H1 (cell line): ENCODE results near the gene RARA. TPM values are rescaled to one million over a fixed set of nuclear protein-coding genes. Genes with fewer than 3 reads are reported as not detected.

Experiments
- CTCF ChIA-PET: fragments of 300-600 bp; sonication (Branson Sonifier 250); formaldehyde crosslinking; loops from one replicate; lab custom pipeline; 2021; ENCODE audit not compliant: partially characterized antibody; lab: Charles Lee
- POLR2A ChIA-PET: fragments of 300-600 bp; sonication (Branson Sonifier 250); formaldehyde crosslinking; loops from one replicate; lab custom pipeline; 2021; ENCODE audit warnings: inconsistent platforms; ENCODE audit not compliant: partially characterized antibody; lab: Charles Lee
- DNase-seq, 2 experiments: peaks; one replicate each; pipeline versions ENCODE4 v3.0.0 to v3.0.0-alpha.2; 2010 to 2022; ENCODE audit warnings: low spot score in 2 of 2, low read depth in 1 of 2, mixed read lengths in 1 of 2
- FAIRE-seq: peaks from 2 replicates; lab custom pipeline; 2011; peaks lifted over from hg19 to GRCh38; lab: Jason Lieb, UNC
- H2AFZ ChIP-seq: 2 replicates; pipeline ENCODE4 v1.8.1; 2012; ENCODE audit warnings: low read length, inconsistent platforms
- H2AK5ac ChIP-seq: 2 replicates; pipeline ENCODE4 v1.6.1; 2013; ENCODE audit warnings: low read depth, low read length
- H2BK120ac ChIP-seq: replicated peaks from 2 replicates; pipeline ENCODE3; 2013; ENCODE audit warnings: low read depth, low read length, inconsistent platforms
- H2BK12ac ChIP-seq: 2 replicates; pipeline ENCODE4 v1.6.1; 2013; ENCODE audit warnings: low read depth, low read length
- H2BK15ac ChIP-seq: 2 replicates; pipeline ENCODE4 v1.6.1; 2013; ENCODE audit warnings: low read length
- H2BK20ac ChIP-seq: 2 replicates; pipeline ENCODE4 v1.6.1; 2013; ENCODE audit warnings: low read length
- H2BK5ac ChIP-seq: 2 replicates; pipeline ENCODE4 v1.6.1; 2013; ENCODE audit warnings: low read depth, low read length
- H3K14ac ChIP-seq: 2 replicates; pipeline ENCODE4 v1.6.1; 2013; ENCODE audit warnings: inconsistent platforms; ENCODE audit not compliant: insufficient read length
- H3K18ac ChIP-seq: 2 replicates; pipeline ENCODE4 v1.6.1; 2013; ENCODE audit warnings: low read length; ENCODE audit errors: extremely low read depth
- H3K23ac ChIP-seq: 2 replicates; pipeline ENCODE4 v1.6.1; 2013; ENCODE audit warnings: inconsistent platforms; ENCODE audit not compliant: insufficient read length
- H3K23me2 ChIP-seq: 2 replicates; pipeline ENCODE4 v1.6.1; 2013; ENCODE audit warnings: low read depth, low read length
- H3K27ac ChIP-seq: 2 replicates; pipeline ENCODE4 v1.6.1; 2011; ENCODE audit warnings: low read depth, low read length, inconsistent platforms
- H3K27me3 ChIP-seq, 4 experiments: replicated peaks in 1 of 4; 1 replicate in 1 of 4; 2 replicates in 3 of 4; pipeline versions ENCODE4 v1.6.1 to v1.8.1; 2011 to 2013; ENCODE audit warnings: low read length in 3 of 4, mild to moderate bottlenecking in 3 of 4, inconsistent platforms in 2 of 4, mixed read lengths in 2 of 4, moderate library complexity in 1 of 4; ENCODE audit not compliant: control insufficient read depth in 3 of 4, insufficient read depth in 3 of 4; ENCODE audit errors: extremely low read depth in 1 of 4
- H3K36me3 ChIP-seq, 4 experiments: 2 replicates each; pipeline versions ENCODE4 v1.6.1 to v1.8.1; 2011 to 2013; ENCODE audit warnings: mild to moderate bottlenecking in 4 of 4, low read length in 3 of 4, moderate library complexity in 2 of 4, control low read depth in 1 of 4, inconsistent platforms in 1 of 4; ENCODE audit not compliant: insufficient read depth in 4 of 4, control insufficient read depth in 2 of 4
- H3K4ac ChIP-seq: replicated peaks from 2 replicates; pipeline ENCODE3; 2013; ENCODE audit warnings: low read length, low read depth, mixed read lengths, inconsistent platforms; ENCODE audit not compliant: insufficient read length
- H3K4me1 ChIP-seq, 4 experiments: replicated peaks in 1 of 4; 1 replicate in 1 of 4; 2 replicates in 3 of 4; pipeline versions ENCODE4 v1.6.1 to v1.8.1; 2011 to 2013; ENCODE audit warnings: low read length in 3 of 4, inconsistent platforms in 2 of 4, mixed read lengths in 1 of 4; ENCODE audit not compliant: insufficient read depth in 4 of 4, control insufficient read depth in 3 of 4
- H3K4me2 ChIP-seq, 2 experiments: 2 replicates each; pipeline versions ENCODE4 v1.6.1 to v1.8.1; 2011 to 2013; ENCODE audit warnings: low read depth in 2 of 2, low read length in 2 of 2, control low read depth in 1 of 2, inconsistent platforms in 1 of 2, mild to moderate bottlenecking in 1 of 2; ENCODE audit not compliant: insufficient read depth in 1 of 2
- H3K4me3 ChIP-seq, 4 experiments: fragments of 200-600, 300-600 bp in 1 of 4; sonication (generic), shearing (Covaris generic), sonication (Bioruptor Twin) in 1 of 4; 2 replicates each; pipeline versions ENCODE4 v1.5.1 to v1.8.1; 2011 to 2016; ENCODE audit warnings: low read length in 4 of 4, low read depth in 3 of 4, control low read depth in 2 of 4, inconsistent platforms in 2 of 4, mild to moderate bottlenecking in 2 of 4, mixed read lengths in 1 of 4, moderate library complexity in 1 of 4; ENCODE audit not compliant: insufficient read depth in 2 of 4; ENCODE audit errors: extremely low read depth in 1 of 4
- H3K56ac ChIP-seq: replicated peaks from 2 replicates; pipeline ENCODE3; 2013; ENCODE audit warnings: low read depth, mild to moderate bottlenecking, mixed read lengths, low read length, inconsistent platforms; ENCODE audit not compliant: insufficient read length
- H3K79me1 ChIP-seq: 2 replicates; pipeline ENCODE4 v1.6.1; 2013; ENCODE audit warnings: low read depth, low read length, control low read depth
- H3K79me2 ChIP-seq, 2 experiments: 2 replicates each; pipeline versions ENCODE4 v1.6.1 to v1.8.1; 2012 to 2013; ENCODE audit warnings: low read length in 2 of 2, mild to moderate bottlenecking in 2 of 2, inconsistent platforms in 1 of 2; ENCODE audit not compliant: insufficient read depth in 2 of 2, control insufficient read depth in 1 of 2
- H3K9ac ChIP-seq, 4 experiments: replicated peaks in 1 of 4; 1 replicate in 1 of 4; 2 replicates in 3 of 4; pipeline versions ENCODE4 v1.6.1 to v1.8.1; 2011 to 2013; ENCODE audit warnings: low read depth in 3 of 4, low read length in 3 of 4, control low read depth in 2 of 4, mild to moderate bottlenecking in 2 of 4, moderate library complexity in 2 of 4, inconsistent platforms in 1 of 4; ENCODE audit errors: extremely low read depth in 1 of 4
- H3K9me3 ChIP-seq, 2 experiments: 2 replicates each; pipeline versions ENCODE4 v1.6.1 to v1.8.1; 2012 to 2013; ENCODE audit warnings: mild to moderate bottlenecking in 2 of 2, moderate library complexity in 2 of 2, control low read depth in 1 of 2, inconsistent platforms in 1 of 2, low read depth in 1 of 2, low read length in 1 of 2, mixed read lengths in 1 of 2; ENCODE audit not compliant: insufficient read depth in 2 of 2
- H4K20me1 ChIP-seq, 2 experiments: replicated peaks in 1 of 2; 2 replicates each; pipeline versions ENCODE3 to v1.8.1; 2011 to 2013; ENCODE audit warnings: inconsistent platforms in 2 of 2, low read length in 2 of 2, mild to moderate bottlenecking in 1 of 2; ENCODE audit not compliant: insufficient read depth in 2 of 2, control insufficient read depth in 1 of 2
- H4K5ac ChIP-seq: 2 replicates; pipeline ENCODE4 v1.6.1; 2013; ENCODE audit warnings: low read length, low read depth, mixed read lengths, inconsistent platforms; ENCODE audit not compliant: insufficient read length
- H4K8ac ChIP-seq: 2 replicates; pipeline ENCODE4 v1.8.0; 2013; ENCODE audit warnings: mild to moderate bottlenecking, moderate library complexity, low read length, inconsistent platforms; ENCODE audit not compliant: insufficient read depth; ENCODE audit errors: extremely low read depth
- H4K91ac ChIP-seq: replicated peaks from 2 replicates; pipeline ENCODE3; 2013; ENCODE audit warnings: low read length, mixed read lengths, inconsistent platforms; ENCODE audit not compliant: insufficient read length
- ASH2L ChIP-seq: fragments of 200-600, 300-600 bp; sonication (generic); IDR thresholded peaks from one replicate; pipeline ENCODE4 v1.7.1; 2017; ENCODE audit warnings: low read length
- BACH1 ChIP-seq: IDR thresholded peaks from 2 replicates; pipeline ENCODE4 v1.6.1; 2012; ENCODE audit warnings: low read length, improper control_type of control experiment
- BCL11A ChIP-seq, 2 experiments: IDR thresholded peaks; one replicate each; pipeline ENCODE4 v1.6.1; 2011; ENCODE audit warnings: low read depth in 2 of 2, low read length in 2 of 2, mild to moderate bottlenecking in 2 of 2
- CBX5 ChIP-seq: fragments of 300-800, 300-1000 bp; sonication (generic); IDR thresholded peaks from 2 replicates; pipeline ENCODE4 v1.7.1; 2016; ENCODE audit warnings: antibody characterized with exemption, low read length, low read depth
- KDM1A ChIP-seq: fragments of 200-600, 300-600 bp; sonication (generic); IDR thresholded peaks from 2 replicates; pipeline ENCODE4 v1.7.1; 2016; ENCODE audit warnings: mild to moderate bottlenecking, low read length, borderline replicate concordance
- MAFK ChIP-seq: IDR thresholded peaks from 2 replicates; pipeline ENCODE4 v1.6.1; 2012; ENCODE audit warnings: low read depth, mild to moderate bottlenecking, improper control_type of control experiment, low read length
- NRF1 ChIP-seq: IDR thresholded peaks from 2 replicates; pipeline ENCODE4 v1.6.1; 2011; ENCODE audit warnings: mild to moderate bottlenecking, low read depth, low read length, improper control_type of control experiment
- PHF8 ChIP-seq: fragments of 200-600 bp; sonication (generic); conservative IDR thresholded peaks from 2 replicates; pipeline ENCODE4 v1.7.1; 2012; ENCODE audit warnings: low read depth, mild to moderate bottlenecking, inconsistent platforms, low read length, moderate library complexity
- RFX5 ChIP-seq: IDR thresholded peaks from 2 replicates; pipeline ENCODE4 v1.6.1; 2011; ENCODE audit warnings: low read depth, low read length, improper control_type of control experiment, borderline replicate concordance
- RNF2 ChIP-seq: fragments of 200-900, 300-1000 bp; sonication (generic); IDR thresholded peaks from 2 replicates; pipeline ENCODE4 v1.7.1; 2016; ENCODE audit warnings: borderline replicate concordance, low read depth, mild to moderate bottlenecking, antibody characterized with exemption, low read length; ENCODE audit not compliant: poor library complexity, severe bottlenecking; ENCODE audit errors: missing control alignments
- SIN3A ChIP-seq, 2 experiments: IDR thresholded peaks in 1 of 2; conservative IDR thresholded peaks in 1 of 2; 2 replicates each; pipeline ENCODE4 v1.6.1; 2011 to 2012; ENCODE audit warnings: low read length in 2 of 2, improper control_type of control experiment in 1 of 2, low read depth in 1 of 2, mild to moderate bottlenecking in 1 of 2
- SIX5 ChIP-seq: IDR thresholded peaks from 2 replicates; pipeline ENCODE4 v1.6.1; 2011; ENCODE audit warnings: mild to moderate bottlenecking, low read depth, low read length
- SRF ChIP-seq: IDR thresholded peaks from 2 replicates; pipeline ENCODE4 v1.6.1; 2011; ENCODE audit warnings: mild to moderate bottlenecking, low read depth, low read length, moderate library complexity
- WGBS, 2 experiments: shearing (Covaris generic) in 1 of 2; methylation state at CpG; one replicate each; pipeline versions ENCODE4 v1.1.6 to v1.1.7; 2013 to 2015; ENCODE audit warnings: low lambda C conversion rate in 2 of 2, mixed read lengths in 2 of 2, inconsistent platforms in 1 of 2, low coverage in 1 of 2, missing lambda C conversion rate in 1 of 2; ENCODE audit not compliant: insufficient replicate concordance in 2 of 2, insufficient coverage in 1 of 2, insufficient read length in 1 of 2; ENCODE audit errors: extremely low coverage in 1 of 2, missing lambda C conversion rate in 1 of 2; 5-methylcytosine and 5-hydroxymethylcytosine counted together
- polyA plus RNA-seq, 7 experiments: library from polyadenylated mRNA; depleted of rRNA in 3 of 7; stranded (reverse) in 5 of 7; unstranded in 2 of 7; fragments of >200 nt in 5 of 7; fragments of 200-250 nt in 2 of 7; gene quantifications; 1 replicate in 5 of 7; 2 replicates in 1 of 7; 4 replicates in 1 of 7; pipeline versions ENCODE4 v1.2.1 to v1.2.3, GENCODE V29; 2011 to 2013; ENCODE audit warnings: missing spikeins in 2 of 7, mixed read lengths in 2 of 7
- total RNA-seq: library from RNA; stranded (reverse); fragmentation: NEBNext Ultra II Directional; extraction: Animal tissue kit (Norgen Biotek cat#: 25700); gene quantifications from 2 replicates; pipeline ENCODE4 v1.2.1, GENCODE V29; 2021
- TF ChIP-seq, protein P1 (sequence below): IDR thresholded peaks from 2 replicates; pipeline ENCODE4 v1.6.1; 2012; ENCODE audit warnings: inconsistent platforms

Gene RARA
- total and polyA plus RNA-seq, 2 of the 8 experiments (the other 6 are each of a cell fraction or from before 2014, with no cell fraction given), result 4.4 to 16.5 TPM

DNA sequence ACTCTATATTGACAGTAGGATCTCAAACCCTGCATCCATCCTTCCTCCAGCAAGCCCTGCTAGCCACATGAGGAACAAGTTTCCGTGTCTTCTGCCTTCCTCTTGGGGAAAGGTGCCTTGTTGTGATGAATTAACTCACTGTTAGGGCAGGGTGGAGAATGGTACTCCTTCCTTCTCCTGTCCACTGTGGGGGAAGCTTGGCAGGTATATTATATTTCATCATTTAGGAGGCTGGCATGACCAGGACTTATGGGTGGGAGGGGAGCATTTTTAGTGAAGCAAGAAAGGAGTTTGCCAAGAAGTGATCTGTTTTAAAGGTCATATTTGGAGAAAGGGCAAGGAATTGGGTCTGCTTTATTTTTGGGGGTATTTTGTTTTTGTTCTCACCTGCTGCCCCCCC, 30.6 kb upstream of the RARA start:
- WGBS, 2 experiments, result 86% methylated on average over 1 of the region's 1 CpG; no CpG with 5 or more reads in 1 of the 2 experiments
- H4K20me1 ChIP-seq, result peaks cover 0 to 1% of the 10 kb centered on the region in 2 experiments
- H3K9me3 ChIP-seq, result no peaks in the 10 kb centered on the region
- TF ChIP-seq PHF8, result no peak
- TF ChIP-seq SIX5, result no peak
- TF ChIP-seq, protein P1, sequence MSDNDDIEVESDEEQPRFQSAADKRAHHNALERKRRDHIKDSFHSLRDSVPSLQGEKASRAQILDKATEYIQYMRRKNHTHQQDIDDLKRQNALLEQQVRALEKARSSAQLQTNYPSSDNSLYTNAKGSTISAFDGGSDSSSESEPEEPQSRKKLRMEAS, result no peak
- TF ChIP-seq SIN3A (conservative IDR thresholded peaks at IDR 0.05 in 1 of 2, IDR thresholded peaks at IDR 0.05 in 1 of 2; ENCODE audit: low read depth in 1 of 2, low read length in 2 of 2), result no peak
- no peak for TF ChIP-seq KDM1A
- no peak for TF ChIP-seq CBX5
- no peak for TF ChIP-seq RFX5
- no peak for TF ChIP-seq BCL11A (IDR thresholded peaks at IDR 0.05; ENCODE audit: low read depth in 2 of 2, low read length in 2 of 2)
- TF ChIP-seq NRF1, result no peak
- no peak for TF ChIP-seq MAFK
- TF ChIP-seq BACH1, result no peak
- TF ChIP-seq ASH2L, result no peak
- TF ChIP-seq RNF2, result no peak
- TF ChIP-seq SRF, result no peak

More for the DNA sequence above, 30.6 kb upstream of the RARA start:
- DNase-seq, result no peak
- Histone ChIP-seq H2BK12ac (no peak overlapping the region), H4K91ac (no peak overlapping the region), H3K4me1 (peaks cover 2 to 5% (median 3%) of the 10 kb centered on the region in 4 experiments; a peak in 5 of 7 replicates), H4K8ac (no peak overlapping the region), H2AFZ (no peak overlapping the region), H4K5ac (no peak overlapping the region), H2BK5ac (no peak overlapping the region), H3K4ac (no peak overlapping the region), H3K18ac (no peak overlapping the region), H3K79me1 (no peaks in the 10 kb centered on the region), H2BK120ac (no peak overlapping the region), H3K27me3 (no peaks in the 10 kb centered on the region), H3K23me2 (no peaks in the 10 kb centered on the region), H3K36me3 (peaks cover 5 to 44% (median 25%) of the 10 kb centered on the region in 4 experiments; a peak in 7 of 8 replicates), H3K4me3 (no peak overlapping the region), H3K4me2 (no peak overlapping the region), H3K23ac (no peak overlapping the region), H3K56ac (no peak overlapping the region), H3K9ac (no peak overlapping the region), H2BK15ac (no peak overlapping the region), H3K27ac (no peak overlapping the region), H3K14ac (no peak overlapping the region), H3K79me2 (no peaks in the 10 kb centered on the region), H2BK20ac (no peak overlapping the region), H2AK5ac (no peak overlapping the region)
- CTCF ChIA-PET, result interaction anchor here (1.0 kb wide), 1 partner anchor 14 kb away, joined by 3 read pairs; no protein-coding TSS in a partner anchor
- no peak for FAIRE-seq
- POLR2A ChIA-PET, result interaction anchor here (0.8 kb wide), 1 partner anchor 154 kb away, joined by 3 read pairs; no protein-coding TSS in a partner anchor
